HepG2 (cell line): Measurements from ENCODE around the gene SYNGR2. TPM values are rescaled to one million over a fixed set of nuclear protein-coding genes. Genes with fewer than 3 reads are reported as not detected.
A peak's percentile ranks its signal among the peaks of the same experiment; 100 is the strongest.

ENCODE experiments used
- AGO1 ChIP-seq: fragments of 200-400 bp; formaldehyde crosslinking; IDR thresholded peaks from 2 replicates; pipeline ENCODE4 v1.6.1; 2017; ENCODE audit warnings: mild to moderate bottlenecking, low read depth, low read length, moderate library complexity; ENCODE audit not compliant: poor library complexity, severe bottlenecking
- ARHGAP35 ChIP-seq: sonication (generic); formaldehyde crosslinking; IDR thresholded peaks from 2 replicates; pipeline ENCODE4 v1.9.0; 2022; ENCODE audit warnings: mild to moderate bottlenecking, inconsistent platforms, moderate library complexity, missing genetic modification reagents, borderline replicate concordance
- ATF2 ChIP-seq: sonication (generic); formaldehyde crosslinking; IDR thresholded peaks from 2 replicates; pipeline ENCODE4 v1.4.0; 2020; ENCODE audit warnings: missing genetic modification reagents
- FOXA3 ChIP-seq: IDR thresholded peaks from 2 replicates; pipeline ENCODE4 v1.6.1; 2016; ENCODE audit warnings: missing genetic modification reagents, missing compliant biosample characterization
- GABPB1 ChIP-seq: IDR thresholded peaks from 2 replicates; pipeline ENCODE4 v1.6.1; 2016; ENCODE audit warnings: mild to moderate bottlenecking, missing genetic modification reagents, moderate library complexity, missing compliant biosample characterization
- GATAD2A ChIP-seq: IDR thresholded peaks from 2 replicates; pipeline ENCODE4 v1.6.1; 2016
- JDP2 ChIP-seq: sonication (generic); formaldehyde crosslinking; IDR thresholded peaks from 2 replicates; pipeline ENCODE4 v1.8.1; 2022; ENCODE audit warnings: missing genetic modification reagents, borderline replicate concordance
- KDM4B ChIP-seq: sonication (generic); formaldehyde crosslinking; IDR thresholded peaks from 2 replicates; pipeline ENCODE4 v1.4.0; 2020; ENCODE audit warnings: missing genetic modification reagents
- RXRB ChIP-seq: IDR thresholded peaks from 2 replicates; pipeline ENCODE4 v1.6.1; 2016; ENCODE audit warnings: borderline replicate concordance, missing genetic modification reagents, missing compliant biosample characterization
- SRY ChIP-seq: sonication (generic); formaldehyde crosslinking; IDR thresholded peaks from 2 replicates; pipeline ENCODE4 v1.8.0; 2022; ENCODE audit warnings: mild to moderate bottlenecking, missing genetic modification reagents
- TBX3 ChIP-seq: fragments of 450-650 bp; IDR thresholded peaks from 2 replicates; pipeline ENCODE4 v1.6.1; 2017; ENCODE audit warnings: antibody characterized with exemption, mild to moderate bottlenecking, inconsistent platforms, borderline replicate concordance
- TGIF2 ChIP-seq: IDR thresholded peaks from 2 replicates; pipeline ENCODE4 v1.6.1; 2016; ENCODE audit warnings: control low read depth, missing compliant biosample characterization
- U2AF2 ChIP-seq: fragments of 200-400 bp; formaldehyde crosslinking; IDR thresholded peaks from 2 replicates; pipeline ENCODE4 v1.6.1; 2017; ENCODE audit warnings: low read depth, mild to moderate bottlenecking, low read length
- ZFYVE20 ChIP-seq: sonication (generic); formaldehyde crosslinking; IDR thresholded peaks from 2 replicates; pipeline ENCODE4 v1.8.0; 2023; ENCODE audit warnings: low read depth, mild to moderate bottlenecking, moderate library complexity, missing genetic modification reagents, borderline replicate concordance
- ZNF24 ChIP-seq: fragments of 450-650 bp; IDR thresholded peaks from 2 replicates; pipeline ENCODE4 v1.6.1; 2017; ENCODE audit warnings: antibody characterized with exemption, mild to moderate bottlenecking
- ZNF383 ChIP-seq: sonication (generic); formaldehyde crosslinking; IDR thresholded peaks from 2 replicates; pipeline ENCODE4 v1.4.0; 2020; ENCODE audit warnings: missing genetic modification reagents, mild to moderate bottlenecking, borderline replicate concordance
- ZNF512B ChIP-seq: sonication (generic); formaldehyde crosslinking; IDR thresholded peaks from 2 replicates; pipeline ENCODE4 v1.5.1; 2020; ENCODE audit warnings: missing genetic modification reagents, mild to moderate bottlenecking, borderline replicate concordance
- ZNF839 ChIP-seq: sonication (generic); formaldehyde crosslinking; IDR thresholded peaks from 2 replicates; pipeline ENCODE4 v1.4.0; 2020; ENCODE audit warnings: missing genetic modification reagents, mild to moderate bottlenecking, borderline replicate concordance
- polyA plus RNA-seq, 8 experiments: library from polyadenylated mRNA; depleted of rRNA in 3 of 8; stranded (reverse) in 7 of 8; unstranded in 1 of 8; fragments of >200 nt; fragmentation: Illumina TruSeq in 4 of 8; extraction: Trizol in 4 of 8; gene quantifications; 2 replicates each; pipeline versions ENCODE4 v1.2.1 to v1.2.3, GENCODE V29; 2011 to 2016; ENCODE audit warnings: low read depth in 4 of 8, missing spikeins in 1 of 8, mixed read lengths in 1 of 8; ENCODE audit not compliant: insufficient read depth in 1 of 8
- total RNA-seq, 5 experiments: library from RNA; depleted of rRNA; stranded (reverse); fragments of >200 nt; fragmentation: Illumina TruSeq; extraction: Trizol; gene quantifications; 2 replicates each; pipeline ENCODE4 v1.2.3, GENCODE V29; 2016; ENCODE audit warnings: low read depth in 1 of 5
- TF ChIP-seq, protein P1 (sequence below): sonication (generic); formaldehyde crosslinking; IDR thresholded peaks from 2 replicates; pipeline ENCODE4 v1.4.0; 2020; ENCODE audit warnings: missing genetic modification reagents
- TF ChIP-seq, protein P2 (sequence below): sonication (generic); formaldehyde crosslinking; conservative IDR thresholded peaks from 2 replicates; pipeline ENCODE4 v1.4.0; 2020; ENCODE audit warnings: missing genetic modification reagents
- TF ChIP-seq, protein P3 (sequence below): sonication (generic); formaldehyde crosslinking; conservative IDR thresholded peaks from 2 replicates; pipeline ENCODE4 v1.8.1; 2023; ENCODE audit warnings: missing genetic modification reagents

Gene SYNGR2
- total and polyA plus RNA-seq, 2 of the 13 experiments (the other 11 are each of a cell fraction or from before 2014, with no cell fraction given): 46.7 to 170 TPM

DNA sequence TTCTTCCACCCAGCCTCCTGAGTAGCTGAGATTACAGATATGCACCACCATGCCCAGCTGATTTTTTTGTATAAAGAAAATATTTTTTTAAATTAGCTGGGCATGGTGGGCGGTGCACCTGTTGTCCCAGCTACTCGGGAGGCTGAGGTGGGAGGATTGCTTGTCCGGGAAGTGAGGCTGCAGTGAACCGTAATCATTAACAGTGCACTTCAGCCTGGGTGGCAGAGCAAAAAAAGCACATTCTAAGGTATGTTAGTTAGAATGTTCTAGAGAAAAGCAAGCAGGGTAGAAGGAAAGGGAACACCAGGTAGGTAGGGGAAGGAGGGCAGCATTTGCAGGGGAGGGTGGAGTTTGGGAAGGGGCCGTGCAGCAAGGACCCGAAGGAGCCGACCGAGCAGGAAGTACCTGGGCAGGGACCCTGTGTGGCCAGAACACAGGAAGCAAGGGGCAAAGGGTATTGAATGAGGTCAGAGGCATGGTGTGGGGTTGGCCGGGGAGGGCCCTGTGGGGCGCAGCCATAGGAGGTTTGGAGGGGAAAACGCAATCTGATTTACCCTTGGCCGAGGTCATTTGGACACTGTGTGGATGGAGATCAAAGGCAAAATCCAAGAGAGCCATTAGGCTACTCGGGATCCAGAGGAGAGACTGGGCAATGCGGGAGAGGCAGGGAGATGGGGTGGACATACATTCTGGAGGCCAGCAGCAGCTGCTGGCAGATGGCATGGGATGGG, 19.9 kb upstream of the SYNGR2 start (continued):
- TF ChIP-seq RXRB (CRISPR knock-in tag) (peak; percentile 21; the same call in 1 of the 2 replicates), ZNF24 (no peak), SRY (CRISPR knock-in tag) (0 out of 2 replicates have a peak, but pooled peaks have one; percentile 38), U2AF2 (no peak), ZNF839 (CRISPR knock-in tag) (no peak), TGIF2 (CRISPR knock-in tag) (no peak), GABPB1 (peak; percentile 69), ZNF512B (CRISPR knock-in tag) (no peak), JDP2 (CRISPR knock-in tag) (no peak), KDM4B (CRISPR knock-in tag) (no peak), GATAD2A (CRISPR knock-in tag) (no peak), FOXA3 (no peak), ZNF383 (CRISPR knock-in tag) (no peak), TBX3 (no peak), ZFYVE20 (CRISPR knock-in tag) (no peak), AGO1 (no peak), ARHGAP35 (no peak), ATF2 (CRISPR knock-in tag) (peak; percentile 65; the same call in 1 of the 2 replicates)
- TF ChIP-seq, protein P1, sequence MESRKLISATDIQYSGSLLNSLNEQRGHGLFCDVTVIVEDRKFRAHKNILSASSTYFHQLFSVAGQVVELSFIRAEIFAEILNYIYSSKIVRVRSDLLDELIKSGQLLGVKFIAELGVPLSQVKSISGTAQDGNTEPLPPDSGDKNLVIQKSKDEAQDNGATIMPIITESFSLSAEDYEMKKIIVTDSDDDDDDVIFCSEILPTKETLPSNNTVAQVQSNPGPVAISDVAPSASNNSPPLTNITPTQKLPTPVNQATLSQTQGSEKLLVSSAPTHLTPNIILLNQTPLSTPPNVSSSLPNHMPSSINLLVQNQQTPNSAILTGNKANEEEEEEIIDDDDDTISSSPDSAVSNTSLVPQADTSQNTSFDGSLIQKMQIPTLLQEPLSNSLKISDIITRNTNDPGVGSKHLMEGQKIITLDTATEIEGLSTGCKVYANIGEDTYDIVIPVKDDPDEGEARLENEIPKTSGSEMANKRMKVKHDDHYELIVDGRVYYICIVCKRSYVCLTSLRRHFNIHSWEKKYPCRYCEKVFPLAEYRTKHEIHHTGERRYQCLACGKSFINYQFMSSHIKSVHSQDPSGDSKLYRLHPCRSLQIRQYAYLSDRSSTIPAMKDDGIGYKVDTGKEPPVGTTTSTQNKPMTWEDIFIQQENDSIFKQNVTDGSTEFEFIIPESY (CRISPR knock-in tag): no peak
- TF ChIP-seq, protein P2, sequence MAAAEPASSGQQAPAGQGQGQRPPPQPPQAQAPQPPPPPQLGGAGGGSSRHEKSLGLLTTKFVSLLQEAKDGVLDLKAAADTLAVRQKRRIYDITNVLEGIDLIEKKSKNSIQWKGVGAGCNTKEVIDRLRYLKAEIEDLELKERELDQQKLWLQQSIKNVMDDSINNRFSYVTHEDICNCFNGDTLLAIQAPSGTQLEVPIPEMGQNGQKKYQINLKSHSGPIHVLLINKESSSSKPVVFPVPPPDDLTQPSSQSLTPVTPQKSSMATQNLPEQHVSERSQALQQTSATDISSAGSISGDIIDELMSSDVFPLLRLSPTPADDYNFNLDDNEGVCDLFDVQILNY (CRISPR knock-in tag): no peak
- TF ChIP-seq, protein P3, sequence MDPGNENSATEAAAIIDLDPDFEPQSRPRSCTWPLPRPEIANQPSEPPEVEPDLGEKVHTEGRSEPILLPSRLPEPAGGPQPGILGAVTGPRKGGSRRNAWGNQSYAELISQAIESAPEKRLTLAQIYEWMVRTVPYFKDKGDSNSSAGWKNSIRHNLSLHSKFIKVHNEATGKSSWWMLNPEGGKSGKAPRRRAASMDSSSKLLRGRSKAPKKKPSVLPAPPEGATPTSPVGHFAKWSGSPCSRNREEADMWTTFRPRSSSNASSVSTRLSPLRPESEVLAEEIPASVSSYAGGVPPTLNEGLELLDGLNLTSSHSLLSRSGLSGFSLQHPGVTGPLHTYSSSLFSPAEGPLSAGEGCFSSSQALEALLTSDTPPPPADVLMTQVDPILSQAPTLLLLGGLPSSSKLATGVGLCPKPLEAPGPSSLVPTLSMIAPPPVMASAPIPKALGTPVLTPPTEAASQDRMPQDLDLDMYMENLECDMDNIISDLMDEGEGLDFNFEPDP (CRISPR knock-in tag): no peak
